DMS79 (cell line): Measurements from ENCODE around the gene STRIP2.
"Not testable (repeated sequence)": the region's sequence is repeated elsewhere in the genome, so short reads cannot be mapped to it uniquely, and the experiment has no call there.

Source experiments
- DNase-seq: peaks from one replicate; lab custom pipeline; 2025; lab: John Stamatoyannopoulos, UW

The STRIP2 gene

GRCh38 chr7:129423700-129424410, 10.4 kb upstream of the STRIP2 start:
- no peak for DNase-seq

GRCh38 chr7:129426482-129426881, 7.8 kb upstream of the STRIP2 start:
- DNase-seq, result no peak

GRCh38 chr7:129427526-129428045, 6.6 kb upstream of the STRIP2 start:
- no peak for DNase-seq

GRCh38 chr7:129431911-129432643, 2.2 kb upstream of the STRIP2 start:
- DNase-seq, result no peak

GRCh38 chr7:129434675-129435318, 565 bp downstream of the STRIP2 start:
- DNase-seq, result no peak

- no peak for DNase-seq
Measured at GRCh38 chr7:129435414-129435829, 1.2 kb downstream of the STRIP2 start.

GRCh38 chr7:129436335-129436923, 2.2 kb downstream of the STRIP2 start:
- no peak for DNase-seq

- DNase-seq, result no peak
Measured at GRCh38 chr7:129437190-129437589, 3.0 kb downstream of the STRIP2 start.

- DNase-seq, result no peak
Measured at GRCh38 chr7:129438281-129438838, 4.1 kb downstream of the STRIP2 start.

- DNase-seq, result no peak
Measured at GRCh38 chr7:129438839-129439651, 4.8 kb downstream of the STRIP2 start.

GRCh38 chr7:129439963-129440625, 5.9 kb downstream of the STRIP2 start:
- no peak for DNase-seq

GRCh38 chr7:129443612-129444011, 9.4 kb downstream of the STRIP2 start:
- no peak for DNase-seq

GRCh38 chr7:129444776-129445175, 10.5 kb downstream of the STRIP2 start:
- not testable (repeated sequence) for DNase-seq

- DNase-seq, result not testable (repeated sequence)
Measured at GRCh38 chr7:129446925-129447324, 12.7 kb downstream of the STRIP2 start.

- DNase-seq, result not testable (repeated sequence)
Measured at GRCh38 chr7:129447445-129447844, 13.2 kb downstream of the STRIP2 start.

- not testable (repeated sequence) for DNase-seq
Measured at GRCh38 chr7:129448608-129449007, 14.4 kb downstream of the STRIP2 start.

GRCh38 chr7:129450295-129450694, 16.1 kb downstream of the STRIP2 start:
- DNase-seq, result no peak

GRCh38 chr7:129452589-129453231, 18.5 kb downstream of the STRIP2 start:
- no peak for DNase-seq

GRCh38 chr7:129453510-129454248, 19.4 kb downstream of the STRIP2 start:
- DNase-seq, result no peak

- DNase-seq, result no peak
Measured at GRCh38 chr7:129454249-129454551, 20.0 kb downstream of the STRIP2 start.
